Dendritic cell treated with granulocyte-macrophage colony-stimulating factor and Interleukin-4, amounts not matched to agents 40 ng/mL and 50 ng/mL, for 4 days (primary cell): ENCODE results near the gene ILDR2.

Experiments
- H3K27ac Mint-ChIP-seq: one replicate; pipeline ENCODE4 v1.8.0; 2022; ENCODE audit warnings: mild to moderate bottlenecking, mixed read lengths
- H3K27me3 Mint-ChIP-seq: one replicate; pipeline ENCODE4 v1.8.0; 2022; ENCODE audit warnings: mild to moderate bottlenecking, mixed read lengths
- H3K36me3 Mint-ChIP-seq: one replicate; pipeline ENCODE4 v1.8.0; 2022; ENCODE audit warnings: low read depth, mixed read lengths
- H3K4me1 Mint-ChIP-seq: one replicate; pipeline ENCODE4 v1.8.0; 2022; ENCODE audit warnings: low read depth, mixed read lengths
- H3K4me3 Mint-ChIP-seq: one replicate; pipeline ENCODE4 v1.8.0; 2022; ENCODE audit warnings: mild to moderate bottlenecking, moderate library complexity, mixed read lengths
- H3K9me3 Mint-ChIP-seq: one replicate; pipeline ENCODE4 v1.8.0; 2022; ENCODE audit warnings: mixed read lengths
- intact Hi-C: fragments of 100-400 bp; cut with micrococcal nuclease; formaldehyde crosslinking; loops from one replicate; pipeline ENCODE4 v1.15.0; 2022

Gene ILDR2

GRCh38 chr1:166981589-166981988 lies 6.2 kb upstream of the ILDR2 start:
- H3K27ac Mint-ChIP-seq: no peak overlapping the region
- H3K4me3 Mint-ChIP-seq: no peak overlapping the region
- H3K9me3 Mint-ChIP-seq: no peaks in the 10 kb centered on the region
- peaks cover 2% of the 10 kb centered on the region for H3K4me1 Mint-ChIP-seq
- intact Hi-C loops: no loop called here
- peaks cover 6% of the 10 kb centered on the region for H3K27me3 Mint-ChIP-seq
- H3K36me3 Mint-ChIP-seq: no peaks in the 10 kb centered on the region

DNA sequence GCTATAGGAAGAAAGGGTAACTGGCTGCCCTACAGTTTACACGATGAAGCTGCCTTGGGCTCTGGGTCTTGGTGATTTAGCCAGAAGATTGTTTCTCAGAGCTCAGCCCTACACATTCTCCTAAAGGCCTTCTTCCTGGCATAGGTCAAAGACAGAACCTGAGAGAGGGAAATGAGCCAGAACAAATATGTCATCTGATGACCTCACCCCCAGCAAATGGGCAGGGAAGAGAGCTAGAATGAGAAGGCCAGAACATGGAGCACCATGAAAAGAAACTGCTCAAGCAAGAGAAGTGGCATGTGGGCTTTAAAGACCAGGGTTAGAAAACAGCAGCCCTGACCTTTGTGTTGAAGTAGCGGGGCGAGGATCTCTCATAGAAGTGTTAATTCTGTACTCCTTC lies 5.5 kb upstream of the ILDR2 start:
- H3K27me3 Mint-ChIP-seq: peaks cover 12% of the 10 kb centered on the region
- H3K4me1 Mint-ChIP-seq: peaks cover 10% of the 10 kb centered on the region
- no peak overlapping the region for H3K27ac Mint-ChIP-seq
- no peaks in the 10 kb centered on the region for H3K36me3 Mint-ChIP-seq
- intact Hi-C loops: no loop called here
- H3K4me3 Mint-ChIP-seq: no peak overlapping the region
- no peaks in the 10 kb centered on the region for H3K9me3 Mint-ChIP-seq

- no peaks in the 10 kb centered on the region for H3K9me3 Mint-ChIP-seq
- H3K27ac Mint-ChIP-seq: no peak overlapping the region
- intact Hi-C loops: no loop called here
- no peaks in the 10 kb centered on the region for H3K36me3 Mint-ChIP-seq
- peaks cover 13% of the 10 kb centered on the region for H3K27me3 Mint-ChIP-seq
- H3K4me3 Mint-ChIP-seq: no peak overlapping the region
- peaks cover 11% of the 10 kb centered on the region for H3K4me1 Mint-ChIP-seq
Observed at GRCh38 chr1:166980383-166980782, 5.0 kb upstream of the ILDR2 start.

DNA sequence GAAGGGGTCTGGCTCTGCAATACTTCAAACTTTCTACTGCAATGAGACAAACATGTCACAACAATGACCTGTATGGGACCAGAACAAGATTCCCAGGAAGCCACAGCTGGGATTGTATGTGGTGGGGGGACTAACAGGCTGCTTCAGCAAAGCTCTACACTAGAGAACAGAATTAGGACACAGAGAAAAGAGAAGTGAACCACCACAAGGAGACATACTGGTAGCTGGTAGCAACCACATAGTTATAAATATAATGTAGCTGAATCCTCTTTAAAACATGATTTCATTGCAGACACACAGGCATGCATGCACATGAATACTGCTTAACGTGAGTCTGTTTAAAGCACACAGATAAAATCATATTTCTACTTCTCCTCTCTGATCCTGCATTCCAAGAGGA lies 3.5 kb upstream of the ILDR2 start:
- Mint-ChIP-seq H3K27me3 (peaks cover 26% of the 10 kb centered on the region), H3K4me3 (no peak overlapping the region), H3K36me3 (no peaks in the 10 kb centered on the region), H3K4me1 (peaks cover 23% of the 10 kb centered on the region), H3K27ac (no peak overlapping the region), H3K9me3 (no peaks in the 10 kb centered on the region)
- intact Hi-C loops: no loop called here

DNA sequence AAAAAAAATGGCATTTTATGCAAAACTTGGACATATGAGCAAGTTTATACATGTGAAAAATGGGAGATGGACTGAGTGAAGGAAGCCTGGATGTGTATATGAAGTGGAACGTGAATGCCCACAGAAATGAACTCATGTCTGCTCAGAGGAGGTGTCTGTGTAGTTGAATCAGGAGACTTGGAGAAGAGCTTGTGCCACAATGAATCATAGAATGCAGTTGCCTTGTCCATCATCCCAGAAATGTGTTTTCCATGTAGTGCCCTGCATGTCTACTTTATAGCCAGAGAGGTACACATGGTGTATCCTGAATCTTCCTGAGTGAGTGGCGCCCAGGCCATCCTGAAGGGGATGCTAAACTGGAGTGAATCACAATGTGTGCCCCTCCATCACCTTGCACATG lies 2.6 kb upstream of the ILDR2 start:
- H3K4me3 Mint-ChIP-seq: no peak overlapping the region
- H3K27me3 Mint-ChIP-seq: peaks cover 31% of the 10 kb centered on the region
- intact Hi-C loops: no loop called here
- H3K4me1 Mint-ChIP-seq: peaks cover 23% of the 10 kb centered on the region
- H3K36me3 Mint-ChIP-seq: no peaks in the 10 kb centered on the region
- no peaks in the 10 kb centered on the region for H3K9me3 Mint-ChIP-seq
- no peak overlapping the region for H3K27ac Mint-ChIP-seq

GRCh38 chr1:166974647-166975345 lies 544 bp downstream of the ILDR2 start:
- Mint-ChIP-seq H3K27ac (no peak overlapping the region), H3K36me3 (no peaks in the 10 kb centered on the region), H3K9me3 (no peaks in the 10 kb centered on the region), H3K4me1 (peaks cover 33% of the 10 kb centered on the region), H3K27me3 (peaks cover 39% of the 10 kb centered on the region), H3K4me3 (peak overlapping the region; percentile 60)
- intact Hi-C loops: no loop called here

DNA sequence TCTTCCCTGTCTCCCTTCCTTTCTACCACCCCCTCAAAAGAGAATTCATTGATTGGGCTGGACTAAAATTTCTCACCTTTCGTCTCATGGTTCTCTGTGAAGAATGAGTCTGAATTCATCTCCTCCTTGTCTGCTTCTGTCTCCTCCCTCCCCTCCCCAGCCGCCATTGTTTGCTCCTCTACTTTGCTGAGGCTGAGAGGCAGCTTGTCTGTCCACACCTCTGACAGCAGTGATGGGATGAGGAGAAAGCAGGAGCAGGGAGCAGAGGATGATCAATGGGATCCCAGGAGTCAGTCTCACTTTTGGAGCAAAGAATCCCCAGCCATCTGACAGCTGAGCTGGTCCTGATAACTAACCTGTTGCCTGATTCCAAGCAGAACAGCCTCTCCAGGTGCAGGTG lies 2.5 kb downstream of the ILDR2 start:
- H3K27me3 Mint-ChIP-seq: peaks cover 38% of the 10 kb centered on the region
- H3K4me1 Mint-ChIP-seq: peaks cover 39% of the 10 kb centered on the region
- H3K36me3 Mint-ChIP-seq: no peaks in the 10 kb centered on the region
- H3K27ac Mint-ChIP-seq: no peak overlapping the region
- intact Hi-C loops: no loop called here
- H3K9me3 Mint-ChIP-seq: no peaks in the 10 kb centered on the region
- no peak overlapping the region for H3K4me3 Mint-ChIP-seq

DNA sequence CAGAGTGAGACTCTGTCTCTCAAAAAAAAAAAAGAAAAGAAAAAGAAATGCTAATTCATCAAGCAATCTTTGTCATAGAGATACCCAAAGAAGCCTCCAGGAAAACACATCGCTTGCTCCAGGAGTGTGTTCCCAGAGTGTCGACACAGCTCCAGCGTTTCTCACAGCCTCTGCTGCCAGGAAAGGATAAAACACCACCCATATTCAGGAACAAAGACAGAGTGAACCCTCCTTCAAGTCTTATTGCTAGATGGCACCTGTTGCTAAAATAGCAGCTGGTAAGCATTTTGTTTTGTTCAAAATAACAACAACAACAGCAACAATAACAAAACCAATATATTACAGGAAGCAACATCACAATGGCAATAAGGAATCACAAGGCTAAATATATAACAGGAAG lies 3.1 kb downstream of the ILDR2 start:
- no peaks in the 10 kb centered on the region for H3K9me3 Mint-ChIP-seq
- H3K4me3 Mint-ChIP-seq: no peak overlapping the region
- H3K4me1 Mint-ChIP-seq: peaks cover 39% of the 10 kb centered on the region
- no peak overlapping the region for H3K27ac Mint-ChIP-seq
- intact Hi-C loops: no loop called here
- no peaks in the 10 kb centered on the region for H3K36me3 Mint-ChIP-seq
- H3K27me3 Mint-ChIP-seq: peaks cover 36% of the 10 kb centered on the region

GRCh38 chr1:166971252-166971651 lies 4.1 kb downstream of the ILDR2 start:
- Mint-ChIP-seq H3K9me3 (no peaks in the 10 kb centered on the region), H3K4me1 (peaks cover 33% of the 10 kb centered on the region), H3K4me3 (no peak overlapping the region), H3K36me3 (no peaks in the 10 kb centered on the region), H3K27ac (no peak overlapping the region), H3K27me3 (peaks cover 31% of the 10 kb centered on the region)
- intact Hi-C loops: no loop called here

GRCh38 chr1:166969074-166969677 lies 6.2 kb downstream of the ILDR2 start:
- peaks cover 18% of the 10 kb centered on the region for H3K4me1 Mint-ChIP-seq
- intact Hi-C loops: no loop called here
- no peak overlapping the region for H3K27ac Mint-ChIP-seq
- no peaks in the 10 kb centered on the region for H3K9me3 Mint-ChIP-seq
- H3K36me3 Mint-ChIP-seq: no peaks in the 10 kb centered on the region
- H3K27me3 Mint-ChIP-seq: peaks cover 17% of the 10 kb centered on the region
- no peak overlapping the region for H3K4me3 Mint-ChIP-seq

- intact Hi-C loops: no loop called here
- Mint-ChIP-seq H3K36me3 (no peaks in the 10 kb centered on the region), H3K27ac (no peak overlapping the region), H3K27me3 (no peaks in the 10 kb centered on the region), H3K4me1 (no peaks in the 10 kb centered on the region), H3K9me3 (no peaks in the 10 kb centered on the region), H3K4me3 (no peak overlapping the region)
Observed at GRCh38 chr1:166960858-166961474, 14.4 kb downstream of the ILDR2 start.

DNA sequence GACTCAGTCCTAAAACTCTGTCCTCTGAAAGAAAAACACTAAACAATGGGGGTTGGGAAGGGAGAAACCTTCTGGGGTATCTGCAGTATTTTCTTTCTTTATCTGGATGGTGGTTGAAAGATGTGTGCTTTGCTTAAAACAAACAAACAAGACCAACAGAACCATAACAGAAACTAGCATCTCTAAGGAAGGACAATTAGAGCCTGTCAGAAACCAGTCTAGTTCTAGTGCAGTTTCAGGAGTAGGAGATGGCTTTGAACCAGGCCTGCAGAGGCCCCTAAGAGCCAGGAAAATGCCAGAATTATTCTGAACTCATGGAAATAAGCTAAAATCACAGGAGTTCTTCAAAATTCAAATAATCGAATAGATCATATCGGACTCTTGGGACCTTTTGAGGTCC lies 18.5 kb downstream of the ILDR2 start:
- Mint-ChIP-seq H3K27ac (no peak overlapping the region), H3K36me3 (no peaks in the 10 kb centered on the region), H3K9me3 (no peaks in the 10 kb centered on the region), H3K4me1 (no peaks in the 10 kb centered on the region), H3K27me3 (no peaks in the 10 kb centered on the region), H3K4me3 (no peak overlapping the region)
- intact Hi-C loops: no loop called here

GRCh38 chr1:166956057-166956850 lies 19.1 kb downstream of the ILDR2 start:
- Mint-ChIP-seq H3K27ac (no peak overlapping the region), H3K4me3 (no peak overlapping the region), H3K4me1 (no peaks in the 10 kb centered on the region), H3K27me3 (no peaks in the 10 kb centered on the region), H3K9me3 (no peaks in the 10 kb centered on the region), H3K36me3 (no peaks in the 10 kb centered on the region)
- intact Hi-C loops: no loop called here

DNA sequence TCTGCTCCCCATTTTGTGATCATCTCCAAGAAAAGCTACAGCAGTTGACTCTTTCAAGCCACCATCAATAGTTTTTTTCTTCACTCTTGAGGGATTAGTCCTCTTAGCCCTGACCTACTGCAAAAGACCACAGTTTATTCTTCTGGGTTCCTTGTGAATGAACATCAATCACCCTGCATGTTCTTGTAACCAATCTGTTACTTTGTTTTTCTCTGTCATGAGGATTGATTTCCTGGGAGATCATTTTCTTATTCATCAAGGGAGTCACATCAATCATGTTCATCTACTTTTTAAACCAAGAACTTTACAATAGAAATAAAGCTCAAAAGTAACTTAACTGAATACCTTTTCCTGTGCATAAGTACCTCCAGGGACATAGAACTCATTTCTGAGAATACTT lies 21.8 kb downstream of the ILDR2 start:
- no peak overlapping the region for H3K4me3 Mint-ChIP-seq
- intact Hi-C loops: no loop called here
- no peaks in the 10 kb centered on the region for H3K9me3 Mint-ChIP-seq
- H3K36me3 Mint-ChIP-seq: no peaks in the 10 kb centered on the region
- H3K27me3 Mint-ChIP-seq: no peaks in the 10 kb centered on the region
- no peaks in the 10 kb centered on the region for H3K4me1 Mint-ChIP-seq
- H3K27ac Mint-ChIP-seq: no peak overlapping the region
